Ishikawa (cell line): ENCODE data around the gene KRTAP2-3.

Source experiments
- CEBPB ChIP-seq: IDR thresholded peaks from 2 replicates; pipeline ENCODE4 v1.6.1; 2012
- CREB1 ChIP-seq: IDR thresholded peaks from 2 replicates; pipeline ENCODE4 v1.6.1; 2012; ENCODE audit warnings: low read depth
- EGR1 ChIP-seq: IDR thresholded peaks from 2 replicates; pipeline ENCODE4 v1.6.1; 2012
- EP300 ChIP-seq: IDR thresholded peaks from 2 replicates; pipeline ENCODE4 v1.6.1; 2012; ENCODE audit warnings: borderline replicate concordance
- FOXM1 ChIP-seq: IDR thresholded peaks from 2 replicates; pipeline ENCODE4 v1.6.1; 2012; ENCODE audit warnings: low read depth, borderline replicate concordance
- MAX ChIP-seq: IDR thresholded peaks from 2 replicates; pipeline ENCODE4 v1.6.1; 2012
- NFIC ChIP-seq: IDR thresholded peaks from 2 replicates; pipeline ENCODE4 v1.6.1; 2012
- RAD21 ChIP-seq: IDR thresholded peaks from 2 replicates; pipeline ENCODE4 v1.6.1; 2012; ENCODE audit warnings: low read depth
- REST ChIP-seq: IDR thresholded peaks from 2 replicates; pipeline ENCODE4 v1.6.1; 2012; ENCODE audit warnings: low read depth, mild to moderate bottlenecking
- TAF1 ChIP-seq: IDR thresholded peaks from 2 replicates; pipeline ENCODE4 v1.6.1; 2012; ENCODE audit warnings: low read depth, mild to moderate bottlenecking
- TCF12 ChIP-seq: IDR thresholded peaks from 2 replicates; pipeline ENCODE4 v1.6.1; 2012; ENCODE audit warnings: low read depth
- TEAD4 ChIP-seq: IDR thresholded peaks from 2 replicates; pipeline ENCODE4 v1.6.1; 2012
- USF1 ChIP-seq: IDR thresholded peaks from 2 replicates; pipeline ENCODE4 v1.6.1; 2012
- YY1 ChIP-seq: IDR thresholded peaks from 2 replicates; pipeline ENCODE4 v1.6.1; 2012; ENCODE audit warnings: low read depth
- ZBTB7A ChIP-seq: IDR thresholded peaks from 2 replicates; pipeline ENCODE4 v1.6.1; 2012; ENCODE audit warnings: low read depth

The KRTAP2-3 gene

GRCh38 chr17:41060052-41060604 lies at the start of gene KRTAP2-3:
Gene KRTAP2-3 (minus strand): TSS chr17:41060114. CDS start chr17:41060050, 64 bp downstream.
- TF ChIP-seq USF1, result no peak
- peak; percentile 76 for TF ChIP-seq EP300
- peak; percentile 46; the same call in 1 of the 2 replicates for TF ChIP-seq YY1
- no peak for TF ChIP-seq EGR1
- TF ChIP-seq TEAD4, result peak; percentile 92
- TF ChIP-seq NFIC, result peak; percentile 60
- peak; percentile 67 for TF ChIP-seq MAX
- TF ChIP-seq CREB1, result no peak
- TF ChIP-seq TCF12, result peak; percentile 54; the same call in 1 of the 2 replicates
- peak; percentile 42; the same call in 1 of the 2 replicates for TF ChIP-seq FOXM1
- TF ChIP-seq TAF1, result no peak

- TF ChIP-seq ZBTB7A (no peak), RAD21 (no peak), USF1 (no peak), EP300 (no peak), TAF1 (no peak), NFIC (no peak), YY1 (no peak)
These were observed 48.1 kb upstream of the KRTAP2-3 start for GRCh38 chr17:41107941-41108450.

GRCh38 chr17:41105347-41105746 lies 45.4 kb upstream of the KRTAP2-3 start, which contains the start of gene KRTAP4-9:
Gene KRTAP4-9 (plus strand): TSS chr17:41105389. CDS start chr17:41105389, 0 bp downstream.
- TF ChIP-seq REST, result 0 out of 2 replicates have a peak, but pooled peaks have one; percentile 15

- TF ChIP-seq NFIC, result no peak
- no peak for TF ChIP-seq EP300
- TF ChIP-seq TCF12, result no peak
- TF ChIP-seq EGR1, result no peak
- TF ChIP-seq USF1, result no peak
- no peak for TF ChIP-seq MAX
- TF ChIP-seq YY1, result no peak
- TF ChIP-seq ZBTB7A, result no peak
- TF ChIP-seq RAD21, result no peak
- TF ChIP-seq TEAD4, result no peak
- TF ChIP-seq TAF1, result no peak
- no peak for TF ChIP-seq CREB1
- TF ChIP-seq CEBPB, result no peak
- TF ChIP-seq REST, result no peak
These were observed 44.0 kb upstream of the KRTAP2-3 start for GRCh38 chr17:41103896-41104295.

- no peak for TF ChIP-seq FOXM1
- TF ChIP-seq USF1, result no peak
- no peak for TF ChIP-seq CREB1
- TF ChIP-seq EGR1, result no peak
- no peak for TF ChIP-seq NFIC
- TF ChIP-seq RAD21, result no peak
- TF ChIP-seq EP300, result no peak
- no peak for TF ChIP-seq MAX
These were observed 41.8 kb upstream of the KRTAP2-3 start, which contains the start of gene KRTAP4-16 for GRCh38 chr17:41101586-41102259. Gene KRTAP4-16 (minus strand): TSS chr17:41102209. CDS start chr17:41102209, 0 bp downstream.
